IMR-90 (cell line): Measurements from ENCODE around the gene KCNQ1. TPM values are rescaled to one million over a fixed set of nuclear protein-coding genes. Genes with fewer than 3 reads are reported as not detected.
A peak's percentile ranks its signal among the peaks of the same experiment; 100 is the strongest.

Experiments
- ATAC-seq: fragments of 200-7000 bp; cut with Tn5 transposase; 2 replicates; pipeline ENCODE4 v1.9.1; 2020; ENCODE audit warnings: low read depth, mild to moderate bottlenecking, moderate library complexity
- BruUV-seq: library from RNA; stranded (reverse); fragments of 400-500 nt; replicated peaks from 2 replicates; lab custom pipeline; 2021; lab: Mats Ljungman, UMichigan
- CTCF ChIA-PET: fragments of 300-600 bp; formaldehyde crosslinking; extraction: SDS; loops from one replicate; lab custom pipeline; 2021; ENCODE audit warnings: antibody characterized with exemption; lab: Yijun Ruan, JAX
- POLR2A ChIA-PET: fragments of 300-600 bp; sonication (Branson Sonifier 250); formaldehyde crosslinking; loops from one replicate; lab custom pipeline; 2022; ENCODE audit warnings: antibody characterized with exemption; ENCODE audit not compliant: unreplicated experiment; lab: Charles Lee
- DNase-seq: peaks from one replicate; pipeline ENCODE4 v3.0.0; 2013
- H2AFZ ChIP-seq: replicated peaks from 2 replicates; pipeline ENCODE3; 2013; ENCODE audit warnings: low read length, mild to moderate bottlenecking; ENCODE audit not compliant: poor library complexity
- H2AK5ac ChIP-seq: 2 replicates; pipeline ENCODE4 v1.6.1; 2013; ENCODE audit warnings: low read depth, low read length, inconsistent platforms
- H2AK9ac ChIP-seq: replicated peaks from 2 replicates; pipeline ENCODE3; 2013; ENCODE audit warnings: mild to moderate bottlenecking, low read depth, low read length, moderate library complexity; ENCODE audit not compliant: poor library complexity
- H2BK120ac ChIP-seq: 2 replicates; pipeline ENCODE4 v1.6.1; 2013; ENCODE audit warnings: low read depth, low read length, inconsistent platforms
- H2BK15ac ChIP-seq: 3 replicates; pipeline ENCODE4 v1.6.1; 2013; ENCODE audit warnings: low read depth, low read length, inconsistent platforms
- H2BK20ac ChIP-seq: 2 replicates; pipeline ENCODE4 v1.6.1; 2013; ENCODE audit warnings: low read depth, mild to moderate bottlenecking, inconsistent platforms, low read length, moderate library complexity
- H2BK5ac ChIP-seq: 2 replicates; pipeline ENCODE4 v1.6.1; 2013; ENCODE audit warnings: mild to moderate bottlenecking, low read depth, low read length, inconsistent platforms; ENCODE audit not compliant: poor library complexity, severe bottlenecking
- H3K14ac ChIP-seq: replicated peaks from 2 replicates; pipeline ENCODE4 v1.6.1; 2013; ENCODE audit warnings: low read depth, low read length, inconsistent platforms
- H3K18ac ChIP-seq: 2 replicates; pipeline ENCODE4 v1.6.1; 2013; ENCODE audit warnings: low read depth, low read length, control low read depth
- H3K23ac ChIP-seq: 2 replicates; pipeline ENCODE4 v1.6.1; 2013; ENCODE audit warnings: low read depth, low read length, inconsistent platforms
- H3K27ac ChIP-seq: 2 replicates; pipeline ENCODE4 v1.5.1; 2013; ENCODE audit warnings: mild to moderate bottlenecking, control low read depth, low read length; ENCODE audit not compliant: insufficient read depth
- H3K27me3 ChIP-seq: 2 replicates; pipeline ENCODE4 v1.6.1; 2013; ENCODE audit warnings: low read length; ENCODE audit not compliant: control insufficient read depth, insufficient read depth
- H3K36me3 ChIP-seq: 2 replicates; pipeline ENCODE4 v1.6.1; 2013; ENCODE audit warnings: low read length, mixed read lengths; ENCODE audit not compliant: control insufficient read depth, insufficient read depth
- H3K4ac ChIP-seq: 2 replicates; pipeline ENCODE4 v1.6.1; 2013; ENCODE audit warnings: low read depth, low read length, inconsistent platforms
- H3K4me1 ChIP-seq: 2 replicates; pipeline ENCODE4 v1.6.1; 2013; ENCODE audit warnings: low read length, mixed read lengths; ENCODE audit not compliant: control insufficient read depth, insufficient read depth
- H3K4me2 ChIP-seq: 2 replicates; pipeline ENCODE4 v1.6.1; 2013; ENCODE audit warnings: low read depth, mild to moderate bottlenecking, control low read depth, low read length, moderate library complexity
- H3K4me3 ChIP-seq: 2 replicates; pipeline ENCODE4 v1.5.1; 2013; ENCODE audit warnings: low read depth, mild to moderate bottlenecking, control low read depth, low read length, moderate library complexity; ENCODE audit not compliant: insufficient read depth
- H3K56ac ChIP-seq: 2 replicates; pipeline ENCODE4 v1.6.1; 2013; ENCODE audit warnings: low read length, inconsistent platforms; ENCODE audit not compliant: insufficient read depth; ENCODE audit errors: extremely low read depth
- H3K79me1 ChIP-seq, 2 experiments: 2 replicates each; pipeline ENCODE4 v1.6.1; 2013; ENCODE audit warnings: low read length in 2 of 2, inconsistent platforms in 1 of 2, low read depth in 1 of 2
- H3K9ac ChIP-seq: 2 replicates; pipeline ENCODE4 v1.6.1; 2013; ENCODE audit warnings: low read depth, low read length, control low read depth
- H3K9me1 ChIP-seq: 2 replicates; pipeline ENCODE4 v1.6.1; 2013; ENCODE audit warnings: low read length, inconsistent platforms; ENCODE audit not compliant: insufficient read depth
- H3K9me3 ChIP-seq: 2 replicates; pipeline ENCODE4 v1.6.1; 2013; ENCODE audit warnings: low read length; ENCODE audit not compliant: control insufficient read depth, insufficient read depth
- H4K20me1 ChIP-seq: 2 replicates; pipeline ENCODE4 v1.6.1; 2013; ENCODE audit warnings: low read length, inconsistent platforms; ENCODE audit not compliant: insufficient read depth
- H4K5ac ChIP-seq: 2 replicates; pipeline ENCODE4 v1.6.1; 2013; ENCODE audit warnings: mild to moderate bottlenecking, low read depth, low read length, control low read depth
- H4K8ac ChIP-seq, 2 experiments: 2 replicates each; pipeline ENCODE4 v1.6.1; 2013; ENCODE audit warnings: low read depth in 2 of 2, low read length in 2 of 2, control low read depth in 1 of 2, inconsistent platforms in 1 of 2
- H4K91ac ChIP-seq: 2 replicates; pipeline ENCODE4 v1.6.1; 2013; ENCODE audit warnings: low read depth, low read length, inconsistent platforms; ENCODE audit not compliant: insufficient read depth
- BHLHE40 ChIP-seq: fragments of 150-350 bp; IDR thresholded peaks from 2 replicates; pipeline ENCODE4 v1.6.1; 2016; ENCODE audit warnings: mild to moderate bottlenecking, low read depth, low read length
- CTCF ChIP-seq: conservative IDR thresholded peaks from 2 replicates; pipeline ENCODE4 v1.5.1; 2012; ENCODE audit warnings: mild to moderate bottlenecking, low read depth, low read length, improper control_type of control experiment
- ELK1 ChIP-seq: fragments of 150-350 bp; IDR thresholded peaks from 2 replicates; pipeline ENCODE4 v1.6.1; 2016; ENCODE audit warnings: low read depth, mild to moderate bottlenecking, low read length, moderate library complexity, borderline replicate concordance
- MAFK ChIP-seq: IDR thresholded peaks from 2 replicates; pipeline ENCODE4 v1.6.1; 2012; ENCODE audit warnings: low read depth, low read length, improper control_type of control experiment
- MXI1 ChIP-seq: IDR thresholded peaks from 2 replicates; pipeline ENCODE4 v1.6.1; 2012; ENCODE audit warnings: low read depth, mild to moderate bottlenecking, low read length, moderate library complexity, borderline replicate concordance
- NFE2L2 ChIP-seq: fragments of 150-350 bp; IDR thresholded peaks from 2 replicates; pipeline ENCODE4 v1.6.1; 2016; ENCODE audit warnings: low read depth, mild to moderate bottlenecking, low read length
- POLR2A ChIP-seq: IDR thresholded peaks from 2 replicates; pipeline ENCODE4 v1.6.1; 2012; ENCODE audit warnings: mild to moderate bottlenecking, low read depth, low read length
- RAD21 ChIP-seq: IDR thresholded peaks from 2 replicates; pipeline ENCODE4 v1.6.1; 2012; ENCODE audit warnings: low read length, improper control_type of control experiment
- RCOR1 ChIP-seq: IDR thresholded peaks from 2 replicates; pipeline ENCODE4 v1.6.1; 2012; ENCODE audit warnings: mild to moderate bottlenecking, low read length, improper control_type of control experiment; ENCODE audit not compliant: insufficient replicate concordance
- RFX5 ChIP-seq: IDR thresholded peaks from 2 replicates; pipeline ENCODE4 v1.8.0; 2012; ENCODE audit warnings: low read depth, mild to moderate bottlenecking, low read length, moderate library complexity
- USF2 ChIP-seq: fragments of 150-350 bp; IDR thresholded peaks from 2 replicates; pipeline ENCODE4 v1.6.1; 2017; ENCODE audit warnings: mild to moderate bottlenecking, antibody characterized with exemption, low read length, low read depth
- WGBS, 2 experiments: methylation state at CpG; one replicate each; pipeline versions ENCODE4 v1.1.5 to v1.1.7; 2013; ENCODE audit warnings: missing lambda C conversion rate in 2 of 2; ENCODE audit not compliant: insufficient read length in 1 of 2; ENCODE audit errors: extremely low coverage in 2 of 2; 5-methylcytosine and 5-hydroxymethylcytosine counted together
- dilution Hi-C: fragments of 300-500 bp; cut with HindIII; formaldehyde crosslinking; loops from one replicate; pipeline ENCODE4 v1.14.3; 2018; ENCODE audit warnings: low sequenced_read_pairs; ENCODE audit not compliant: unreplicated experiment
- in situ Hi-C: fragments of 300-500 bp; cut with MboI; formaldehyde crosslinking; loops from 3 replicates; pipeline ENCODE4 v1.14.3; 2019; ENCODE audit warnings: low sequenced_read_pairs, inconsistent platforms, mixed read lengths
- intact Hi-C: fragments of 100-400 bp; cut with micrococcal nuclease; formaldehyde crosslinking; loops from 2 replicates; pipeline ENCODE4 v1.10.0; 2022
- polyA plus RNA-seq, 3 experiments: library from polyadenylated mRNA; depleted of rRNA; stranded (reverse); fragments of >200 nt; gene quantifications; 2 replicates each; pipeline ENCODE4 v1.2.3, GENCODE V29; 2012; ENCODE audit warnings: low replicate concordance in 1 of 3
- total RNA-seq: library from RNA; depleted of rRNA; stranded (reverse); fragments of >200 nt; gene quantifications from 2 replicates; pipeline ENCODE4 v1.2.3, GENCODE V29; 2012

KCNQ1 gene
- total and polyA plus RNA-seq, 2 of the 4 experiments (the other 2 are of a cell fraction) = 0.07 TPM; not detected in 1

- Histone ChIP-seq H4K8ac (no peak overlapping the region), H2BK15ac (no peak overlapping the region), H2BK120ac (no peak overlapping the region), H2AFZ (no peak overlapping the region), H3K14ac (no peak overlapping the region), H3K18ac (no peak overlapping the region), H3K4ac (no peak overlapping the region), H2BK5ac (no peak overlapping the region), H2AK9ac (peak overlapping the region; percentile 45), H3K9me3 (no peaks in the 10 kb centered on the region), H3K9me1 (no peaks in the 10 kb centered on the region), H3K79me1 (no peaks in the 10 kb centered on the region), H4K5ac (no peak overlapping the region), H3K27me3 (peaks cover 15% of the 10 kb centered on the region), H3K4me1 (no peaks in the 10 kb centered on the region), H4K91ac (no peak overlapping the region), H3K4me3 (no peak overlapping the region), H3K27ac (no peak overlapping the region), H3K56ac (no peak overlapping the region), H3K36me3 (no peaks in the 10 kb centered on the region), H4K20me1 (no peaks in the 10 kb centered on the region), H3K23ac (no peak overlapping the region), H2BK20ac (no peak overlapping the region), H2AK5ac (no peak overlapping the region), H3K9ac (no peak overlapping the region), H3K4me2 (no peak overlapping the region)
- BruUV-seq = no TSS peak
- dilution Hi-C loops = no loop called here
- intact Hi-C loops = no loop called here
- DNase-seq (no peak), ATAC-seq (no peak)
- WGBS, 2 experiments = 68% methylated on average over 6 of the region's 11 CpGs; no CpG with 5 or more reads in 1 of the 2 experiments
- TF ChIP-seq NFE2L2 (no peak), RCOR1 (no peak), RAD21 (no peak), CTCF (no peak), MXI1 (no peak), BHLHE40 (no peak), MAFK (no peak), USF2 (no peak), ELK1 (no peak), POLR2A (no peak), RFX5 (no peak)
- ChIA-PET POLR2A (no interaction called here), CTCF (no interaction called here)
- in situ Hi-C loops = loop anchor here (10.0 kb wide), 1 partner anchor 80 kb away; no protein-coding TSS in a partner anchor
Measured at GRCh38 chr11:2434506-2435255, 10.1 kb upstream of the KCNQ1 start.
